ENCODE data around the gene SLC25A40.

Gene SLC25A40

GRCh38 chr7:87885018-87885417 lies 8.9 kb upstream of the SLC25A40 start (continued):
- TF ChIP-seq PPARA (CRISPR knock-in tag; IDR thresholded peaks at IDR 0.05; ENCODE audit: borderline replicate concordance) = no peak

GRCh38 chr7:87882151-87882937 lies 6.2 kb upstream of the SLC25A40 start:
- TF ChIP-seq OSR1 (CRISPR knock-in tag; IDR thresholded peaks at IDR 0.05) (no peak), ESRRG (CRISPR knock-in tag; IDR thresholded peaks at IDR 0.05) (no peak), TOX (CRISPR knock-in tag; IDR thresholded peaks at IDR 0.05; ENCODE audit: borderline replicate concordance) (no peak), TSHZ2 (CRISPR knock-in tag; IDR thresholded peaks at IDR 0.05) (no peak), ZFP3 (CRISPR knock-in tag; IDR thresholded peaks at IDR 0.05) (no peak), ZC3H10 (CRISPR knock-in tag; IDR thresholded peaks at IDR 0.05) (no peak), ZNF8 (CRISPR knock-in tag; IDR thresholded peaks at IDR 0.05) (no peak), POU6F1 (CRISPR knock-in tag; IDR thresholded peaks at IDR 0.05; ENCODE audit: borderline replicate concordance, low read depth) (no peak), RARB (CRISPR knock-in tag; IDR thresholded peaks at IDR 0.05) (no peak), SNAI2 (CRISPR knock-in tag; IDR thresholded peaks at IDR 0.05) (no peak), BACH2 (CRISPR knock-in tag; IDR thresholded peaks at IDR 0.05; ENCODE audit: borderline replicate concordance) (no peak), ZFP30 (CRISPR knock-in tag; IDR thresholded peaks at IDR 0.05) (no peak), ZNF70 (CRISPR knock-in tag; IDR thresholded peaks at IDR 0.05) (no peak)
- ATAC-seq = no peak

- ATAC-seq = no peak
- TF ChIP-seq ISL1 (CRISPR knock-in tag; IDR thresholded peaks at IDR 0.05) = no peak
- no peak for TF ChIP-seq ZC3H10 (CRISPR knock-in tag; IDR thresholded peaks at IDR 0.05)
- no peak for TF ChIP-seq OSR1 (CRISPR knock-in tag; IDR thresholded peaks at IDR 0.05)
- TF ChIP-seq CREB5 (CRISPR knock-in tag; IDR thresholded peaks at IDR 0.05; ENCODE audit: low read depth) = no peak
- TF ChIP-seq TCF4 (CRISPR knock-in tag; IDR thresholded peaks at IDR 0.05; ENCODE audit: borderline replicate concordance) = no peak
- no peak for TF ChIP-seq ZNF70 (CRISPR knock-in tag; IDR thresholded peaks at IDR 0.05)
- TF ChIP-seq ZNF8 (CRISPR knock-in tag; IDR thresholded peaks at IDR 0.05) = no peak
- TF ChIP-seq ZFP30 (CRISPR knock-in tag; IDR thresholded peaks at IDR 0.05) = no peak
- no peak for TF ChIP-seq GLIS3 (CRISPR knock-in tag; IDR thresholded peaks at IDR 0.05)
- TF ChIP-seq TOX (CRISPR knock-in tag; IDR thresholded peaks at IDR 0.05; ENCODE audit: borderline replicate concordance) = no peak
- TF ChIP-seq ZFP3 (CRISPR knock-in tag; IDR thresholded peaks at IDR 0.05) = no peak
- TF ChIP-seq TSHZ2 (CRISPR knock-in tag; IDR thresholded peaks at IDR 0.05) = no peak
- no peak for TF ChIP-seq POU6F1 (CRISPR knock-in tag; IDR thresholded peaks at IDR 0.05; ENCODE audit: borderline replicate concordance, low read depth)
These were observed 2.1 kb upstream of the SLC25A40 start for GRCh38 chr7:87878208-87878735.

All from SK-N-SH treated with all-trans-retinoic acid at 6 μM for 48 hours (cell line).